ENCODE data around the gene DYRK2. TPM values are rescaled to one million over a fixed set of nuclear protein-coding genes. Genes with fewer than 3 reads are reported as not detected.

The DYRK2 gene
- total RNA-seq, 4 donors from 2014 or later, result 14.1 to 25.7 (median 15.9) TPM

- Histone ChIP-seq H3K9me3 (no peaks in the 10 kb centered on the region), H3K36me3 (no peaks in the 10 kb centered on the region), H3K4me1 (peaks cover 29 to 35% of the 10 kb centered on the region in 2 donors), H3K27me3 (no peaks in the 10 kb centered on the region), H3K4me3 (peak overlapping the region; percentile 94 to 98 (median 98)), H3K27ac (peak overlapping the region; percentile 98 to 100 (median 99))
- peak; percentile 90 to 92 for DNase-seq
- in situ Hi-C loops (cut with MboI; ENCODE audit: low sequenced_read_pairs in 4 of 4), result loop anchor here in 1 of 4 donors (10.0 kb wide), 1 partner anchor 123 kb away; no protein-coding TSS in a partner anchor
- peak; percentile 42 to 64 (median 46) for TF ChIP-seq CTCF (IDR thresholded peaks at IDR 0.05 in 4 of 5, conservative IDR thresholded peaks at IDR 0.05 in 1 of 5)
- peak; percentile 85 to 94 for TF ChIP-seq POLR2A (IDR thresholded peaks at IDR 0.05)
- intact Hi-C loops (cut with DNase I; ENCODE audit: low total_unique reads), result loop anchor here (2.0 to 10.0 kb wide), 4 partner anchors 179 to 383 kb away; partner anchors contain the start of gene CAND1
- peak; percentile 80 for ATAC-seq
These were observed 585 bp upstream of the DYRK2 start for GRCh38 chr12:67647799-67648520.

DNA sequence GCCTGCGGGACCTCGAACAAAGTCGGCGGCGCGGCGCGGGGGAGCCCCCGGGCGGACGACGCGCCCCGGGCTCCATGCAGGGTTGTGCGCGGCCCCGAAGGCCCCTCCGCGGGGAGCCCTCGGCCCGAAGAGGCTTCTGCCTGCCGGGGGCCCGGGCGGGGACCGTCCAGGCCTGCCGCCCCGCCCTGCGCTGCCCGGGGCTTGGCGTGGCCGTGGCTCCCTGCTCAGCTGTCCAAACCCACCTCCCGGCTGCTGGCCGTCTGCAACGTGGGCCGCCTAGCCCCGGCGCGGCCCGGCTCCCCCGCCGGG is 670 bp downstream of the DYRK2 start:
- H3K4me1 ChIP-seq, result peaks cover 41 to 47% of the 10 kb centered on the region in 2 donors

GRCh38 chr12:67649570-67650387 is 1.2 kb downstream of the DYRK2 start:
- Histone ChIP-seq H3K9me3 (no peaks in the 10 kb centered on the region), H3K27ac (peak overlapping the region; percentile 98 to 100 (median 99)), H3K4me3 (peak overlapping the region; percentile 90 to 97 (median 94)), H3K36me3 (no peaks in the 10 kb centered on the region), H3K4me1 (peaks cover 47 to 53% of the 10 kb centered on the region in 2 donors), H3K27me3 (no peaks in the 10 kb centered on the region)
- intact Hi-C loops (cut with DNase I; ENCODE audit: low total_unique reads), result loop anchor here (2.0 to 10.0 kb wide), 4 partner anchors 178 to 385 kb away; partner anchors contain the start of gene CAND1
- ATAC-seq, result peak; percentile 15 to 31
- in situ Hi-C loops (cut with MboI; ENCODE audit: low sequenced_read_pairs in 4 of 4), result loop anchor here in 2 of 4 donors (10.0 to 25.0 kb wide), 5 partner anchors 125 to 295 kb away; no protein-coding TSS in a partner anchor
- peak; percentile 26 to 47 for DNase-seq
- peak; percentile 17 to 33 for TF ChIP-seq POLR2A (IDR thresholded peaks at IDR 0.05)
- TF ChIP-seq CTCF (IDR thresholded peaks at IDR 0.05 in 4 of 5, conservative IDR thresholded peaks at IDR 0.05 in 1 of 5), result no peak

More for the DNA sequence above, 670 bp downstream of the DYRK2 start:
- Histone ChIP-seq H3K27me3 (no peaks in the 10 kb centered on the region), H3K4me3 (peak overlapping the region; percentile 90 to 97 (median 94)), H3K36me3 (no peaks in the 10 kb centered on the region), H3K27ac (peak overlapping the region; percentile 98 to 100 (median 99)), H3K9me3 (no peaks in the 10 kb centered on the region)
- TF ChIP-seq CTCF (IDR thresholded peaks at IDR 0.05 in 4 of 5, conservative IDR thresholded peaks at IDR 0.05 in 1 of 5) (no peak), POLR2A (IDR thresholded peaks at IDR 0.05) (no peak)
- ATAC-seq (peak; percentile 9 to 15), DNase-seq (no peak)
- in situ Hi-C loops (cut with MboI; ENCODE audit: low sequenced_read_pairs in 4 of 4) (loop anchor here in 1 of 4 donors (10.0 kb wide), 1 partner anchor 124 kb away; no protein-coding TSS in a partner anchor), intact Hi-C loops (cut with DNase I; ENCODE audit: low total_unique reads) (loop anchor here (2.0 to 10.0 kb wide), 4 partner anchors 178 to 384 kb away; partner anchors contain the start of gene CAND1)

- in situ Hi-C loops (cut with MboI; ENCODE audit: low sequenced_read_pairs in 4 of 4) (loop anchor here in 2 of 4 donors (10.0 to 25.0 kb wide), 4 partner anchors 174 to 296 kb away; no protein-coding TSS in a partner anchor), intact Hi-C loops (cut with DNase I; ENCODE audit: low total_unique reads) (no loop called here)
- Histone ChIP-seq H3K4me1 (peaks cover 54 to 61% of the 10 kb centered on the region in 2 donors), H3K36me3 (no peaks in the 10 kb centered on the region), H3K9me3 (no peaks in the 10 kb centered on the region), H3K27ac (peak overlapping the region; percentile 98 to 100 (median 99)), H3K4me3 (peak overlapping the region; percentile 90 to 97 (median 94)), H3K27me3 (no peaks in the 10 kb centered on the region)
- no peak for DNase-seq
- no peak for ATAC-seq
- no peak for TF ChIP-seq POLR2A (IDR thresholded peaks at IDR 0.05)
- no peak for TF ChIP-seq CTCF (IDR thresholded peaks at IDR 0.05 in 4 of 5, conservative IDR thresholded peaks at IDR 0.05 in 1 of 5)
These were observed 2.0 kb downstream of the DYRK2 start for GRCh38 chr12:67650388-67651131.

Data from gastrocnemius medialis (tissue), 4 donors.